ENCODE measurements around the gene ZNF367.

DNA sequence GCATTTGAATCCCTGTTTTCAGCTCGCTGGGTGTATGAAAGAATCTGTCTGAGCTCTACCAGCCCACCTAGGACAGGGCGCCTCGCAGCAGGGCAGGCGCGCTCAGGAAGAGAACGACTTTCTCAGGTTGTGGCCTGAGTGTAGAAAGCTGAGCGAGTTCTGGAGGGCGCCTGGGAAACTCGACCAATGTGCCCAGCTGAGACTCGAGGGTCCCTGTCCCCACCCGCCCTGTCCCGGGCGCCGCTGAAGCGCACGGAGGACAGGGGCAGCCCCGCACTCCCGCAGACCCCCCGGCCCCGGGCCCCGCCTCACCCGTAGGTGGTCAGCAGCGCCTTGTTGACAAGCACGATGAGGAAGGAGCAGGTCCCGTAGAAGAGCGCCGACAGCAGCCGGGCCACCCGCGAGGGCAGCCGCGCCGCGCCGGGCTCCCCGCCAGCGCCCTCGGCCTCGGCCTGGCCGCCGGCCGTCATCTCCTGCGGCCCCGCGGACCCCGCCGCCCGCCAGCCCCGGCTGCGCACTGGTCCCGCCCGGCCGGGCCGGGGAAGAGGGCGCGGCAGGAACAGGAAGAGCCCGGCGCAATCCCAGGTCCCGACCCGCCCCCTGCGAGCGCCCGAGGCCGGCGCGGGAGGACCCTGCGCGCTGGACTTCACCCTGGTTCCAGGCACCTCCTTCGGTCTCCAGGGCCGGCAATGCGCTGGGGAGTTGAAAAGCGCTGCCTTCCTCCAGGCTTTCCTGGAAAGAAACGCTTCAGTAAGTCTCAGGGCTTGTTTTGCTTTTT is 34.8 kb downstream of the ZNF367 start, which contains the start of gene SLC35D2:
- TF ChIP-seq POLR2A (IDR thresholded peaks at IDR 0.05; ENCODE audit: low read length) (no peak), GATA1 (IDR thresholded peaks at IDR 0.05; ENCODE audit: low read depth, low read length) (no peak)
